ENCODE results near the gene ZNF423.

ZNF423 gene

GRCh38 chr16:49653577-49653976, 202.3 kb downstream of the ZNF423 start:
- no peak overlapping the region for H3K14ac ChIP-seq (ENCODE audit: low read length in 2 of 2)
- peak overlapping the region; percentile 85 for H3K9ac ChIP-seq (ENCODE audit: low read length)
- no peak overlapping the region for H2BK5ac ChIP-seq (ENCODE audit: low read depth, low read length, poor library complexity, severe bottlenecking)
- peak overlapping the region in 1 of 2 experiments; percentile 69 for H3K4me3 ChIP-seq (ENCODE audit: insufficient read depth in 1 of 2, low read depth in 1 of 2, low read length in 2 of 2)
- H3K27me3 ChIP-seq (ENCODE audit: control insufficient read depth in 1 of 2, insufficient read depth in 1 of 2, low read length in 2 of 2): no peaks in the 10 kb centered on the region
- WGBS: 100% methylated on average over 1 of the region's 1 CpG
- H3K18ac ChIP-seq (ENCODE audit: low read depth in 1 of 2, low read length in 2 of 2): no peak overlapping the region
- H3K23ac ChIP-seq (ENCODE audit: low read length in 2 of 2): no peak overlapping the region
- peak overlapping the region; percentile 49 for H2AK5ac ChIP-seq (ENCODE audit: low read length, severe bottlenecking)
- H2BK120ac ChIP-seq (ENCODE audit: low read depth, low read length): no peak overlapping the region
- peaks cover 22% of the 10 kb centered on the region for H3K4me1 ChIP-seq (ENCODE audit: control insufficient read depth, insufficient read depth, low read depth, low read length)
- H4K8ac ChIP-seq (ENCODE audit: low read length): no peak overlapping the region
- peaks cover 5% of the 10 kb centered on the region for H3K9me3 ChIP-seq (ENCODE audit: control insufficient read depth, low read length)
- H3K27ac ChIP-seq (ENCODE audit: low read length, poor library complexity, severe bottlenecking): no peak overlapping the region
- peaks cover 4% of the 10 kb centered on the region for H3K79me1 ChIP-seq (replicated peaks; ENCODE audit: low read length, poor library complexity, severe bottlenecking)
- no peak overlapping the region for H3K4me2 ChIP-seq (ENCODE audit: low read length, poor library complexity, severe bottlenecking)
- H2BK15ac ChIP-seq (ENCODE audit: low read depth, poor library complexity, severe bottlenecking): no peak overlapping the region
- no peak overlapping the region for H4K91ac ChIP-seq (ENCODE audit: low read length)
- H2BK12ac ChIP-seq (ENCODE audit: low read length in 2 of 2): no peak overlapping the region
- no peaks in the 10 kb centered on the region for H3K36me3 ChIP-seq (ENCODE audit: control insufficient read depth in 1 of 2, insufficient read depth in 2 of 2, low read depth in 1 of 2, low read length in 2 of 2)
- no peak overlapping the region for H3K4ac ChIP-seq (ENCODE audit: low read depth in 1 of 2, low read length in 2 of 2)
- H2AFZ ChIP-seq (ENCODE audit: low read depth, low read length): no peak overlapping the region
- no peak for DNase-seq

- no peak overlapping the region for H4K91ac ChIP-seq (ENCODE audit: low read length)
- no peak overlapping the region for H3K14ac ChIP-seq (ENCODE audit: low read length in 2 of 2)
- no peaks in the 10 kb centered on the region for H3K27me3 ChIP-seq (ENCODE audit: control insufficient read depth in 1 of 2, insufficient read depth in 1 of 2, low read length in 2 of 2)
- no peak overlapping the region for H2BK12ac ChIP-seq (ENCODE audit: low read length in 2 of 2)
- H3K79me1 ChIP-seq (replicated peaks; ENCODE audit: low read length, poor library complexity, severe bottlenecking): peaks cover 4% of the 10 kb centered on the region
- H2BK5ac ChIP-seq (ENCODE audit: low read depth, low read length, poor library complexity, severe bottlenecking): no peak overlapping the region
- no peak overlapping the region for H2AK5ac ChIP-seq (ENCODE audit: low read length, severe bottlenecking)
- WGBS: 86% methylated on average over 2 of the region's 6 CpGs
- no peak overlapping the region for H3K4ac ChIP-seq (ENCODE audit: low read depth in 1 of 2, low read length in 2 of 2)
- peaks cover 7% of the 10 kb centered on the region for H3K9me3 ChIP-seq (ENCODE audit: control insufficient read depth, low read length)
- H2BK120ac ChIP-seq (ENCODE audit: low read depth, low read length): no peak overlapping the region
- no peak for DNase-seq
- H3K36me3 ChIP-seq (ENCODE audit: control insufficient read depth in 1 of 2, insufficient read depth in 2 of 2, low read depth in 1 of 2, low read length in 2 of 2): no peaks in the 10 kb centered on the region
- H3K4me2 ChIP-seq (ENCODE audit: low read length, poor library complexity, severe bottlenecking): no peak overlapping the region
- no peak overlapping the region for H3K18ac ChIP-seq (ENCODE audit: low read depth in 1 of 2, low read length in 2 of 2)
- H3K4me1 ChIP-seq (ENCODE audit: control insufficient read depth, insufficient read depth, low read depth, low read length): peaks cover 20% of the 10 kb centered on the region
- H2BK15ac ChIP-seq (ENCODE audit: low read depth, poor library complexity, severe bottlenecking): no peak overlapping the region
- peak overlapping the region; percentile 85 for H3K9ac ChIP-seq (ENCODE audit: low read length)
- H4K8ac ChIP-seq (ENCODE audit: low read length): no peak overlapping the region
- no peak overlapping the region for H2AFZ ChIP-seq (ENCODE audit: low read depth, low read length)
- H3K23ac ChIP-seq (ENCODE audit: low read length in 2 of 2): no peak overlapping the region
- peak overlapping the region in 1 of 2 experiments; percentile 69 for H3K4me3 ChIP-seq (ENCODE audit: insufficient read depth in 1 of 2, low read depth in 1 of 2, low read length in 2 of 2)
- peak overlapping the region; percentile 60 for H3K27ac ChIP-seq (ENCODE audit: low read length, poor library complexity, severe bottlenecking)
Measured at GRCh38 chr16:49653173-49653570, 202.7 kb downstream of the ZNF423 start.

- Histone ChIP-seq H4K8ac (ENCODE audit: low read length) (no peak overlapping the region), H2BK15ac (ENCODE audit: low read depth, poor library complexity, severe bottlenecking) (no peak overlapping the region), H2BK120ac (ENCODE audit: low read depth, low read length) (no peak overlapping the region), H2AK5ac (ENCODE audit: low read length, severe bottlenecking) (no peak overlapping the region), H4K91ac (ENCODE audit: low read length) (no peak overlapping the region), H3K4ac (ENCODE audit: low read depth in 1 of 2, low read length in 2 of 2) (no peak overlapping the region), H3K18ac (ENCODE audit: low read depth in 1 of 2, low read length in 2 of 2) (no peak overlapping the region), H3K23ac (ENCODE audit: low read length in 2 of 2) (no peak overlapping the region), H3K27me3 (ENCODE audit: control insufficient read depth in 1 of 2, insufficient read depth in 1 of 2, low read length in 2 of 2) (no peaks in the 10 kb centered on the region), H3K4me2 (ENCODE audit: low read length, poor library complexity, severe bottlenecking) (peak overlapping the region; percentile 49), H3K4me3 (ENCODE audit: insufficient read depth in 1 of 2, low read depth in 1 of 2, low read length in 2 of 2) (peak overlapping the region in 1 of 2 experiments; percentile 69), H2BK5ac (ENCODE audit: low read depth, low read length, poor library complexity, severe bottlenecking) (no peak overlapping the region), H2BK12ac (ENCODE audit: low read length in 2 of 2) (no peak overlapping the region), H3K9ac (ENCODE audit: low read length) (peak overlapping the region; percentile 85), H3K27ac (ENCODE audit: low read length, poor library complexity, severe bottlenecking) (peak overlapping the region; percentile 60), H3K79me1 (replicated peaks; ENCODE audit: low read length, poor library complexity, severe bottlenecking) (peaks cover 4% of the 10 kb centered on the region), H2AFZ (ENCODE audit: low read depth, low read length) (no peak overlapping the region), H3K36me3 (ENCODE audit: control insufficient read depth in 1 of 2, insufficient read depth in 2 of 2, low read depth in 1 of 2, low read length in 2 of 2) (no peaks in the 10 kb centered on the region), H3K9me3 (ENCODE audit: control insufficient read depth, low read length) (peaks cover 12% of the 10 kb centered on the region), H3K4me1 (ENCODE audit: control insufficient read depth, insufficient read depth, low read depth, low read length) (peaks cover 20% of the 10 kb centered on the region), H3K14ac (ENCODE audit: low read length in 2 of 2) (no peak overlapping the region)
- DNase-seq: peak; percentile 10
- WGBS: 83% methylated on average over 23 of the region's 23 CpGs
Measured at GRCh38 chr16:49652456-49653172, 203.3 kb downstream of the ZNF423 start.

GRCh38 chr16:49651996-49652395, 203.9 kb downstream of the ZNF423 start:
- H3K27ac ChIP-seq (ENCODE audit: low read length, poor library complexity, severe bottlenecking): peak overlapping the region; percentile 60
- peak overlapping the region; percentile 24 for H2AK5ac ChIP-seq (ENCODE audit: low read length, severe bottlenecking)
- H2BK120ac ChIP-seq (ENCODE audit: low read depth, low read length): no peak overlapping the region
- H3K23ac ChIP-seq (ENCODE audit: low read length in 2 of 2): no peak overlapping the region
- no peak overlapping the region for H2BK12ac ChIP-seq (ENCODE audit: low read length in 2 of 2)
- no peak overlapping the region for H2AFZ ChIP-seq (ENCODE audit: low read depth, low read length)
- H3K36me3 ChIP-seq (ENCODE audit: control insufficient read depth in 1 of 2, insufficient read depth in 2 of 2, low read depth in 1 of 2, low read length in 2 of 2): no peaks in the 10 kb centered on the region
- peak overlapping the region in 1 of 2 experiments; percentile 28 for H3K18ac ChIP-seq (ENCODE audit: low read depth in 1 of 2, low read length in 2 of 2)
- H3K9ac ChIP-seq (ENCODE audit: low read length): peak overlapping the region; percentile 85
- H3K79me1 ChIP-seq (replicated peaks; ENCODE audit: low read length, poor library complexity, severe bottlenecking): peaks cover 4% of the 10 kb centered on the region
- H3K4ac ChIP-seq (ENCODE audit: low read depth in 1 of 2, low read length in 2 of 2): no peak overlapping the region
- no peak overlapping the region for H4K8ac ChIP-seq (ENCODE audit: low read length)
- peaks cover 19% of the 10 kb centered on the region for H3K9me3 ChIP-seq (ENCODE audit: control insufficient read depth, low read length)
- H3K4me2 ChIP-seq (ENCODE audit: low read length, poor library complexity, severe bottlenecking): peak overlapping the region; percentile 49
- no peak overlapping the region for H2BK15ac ChIP-seq (ENCODE audit: low read depth, poor library complexity, severe bottlenecking)
- H3K27me3 ChIP-seq (ENCODE audit: control insufficient read depth in 1 of 2, insufficient read depth in 1 of 2, low read length in 2 of 2): no peaks in the 10 kb centered on the region
- DNase-seq: no peak
- H3K4me1 ChIP-seq (ENCODE audit: control insufficient read depth, insufficient read depth, low read depth, low read length): peaks cover 20% of the 10 kb centered on the region
- H3K14ac ChIP-seq (ENCODE audit: low read length in 2 of 2): no peak overlapping the region
- no peak overlapping the region for H2BK5ac ChIP-seq (ENCODE audit: low read depth, low read length, poor library complexity, severe bottlenecking)
- no peak overlapping the region for H4K91ac ChIP-seq (ENCODE audit: low read length)
- peak overlapping the region in 1 of 2 experiments; percentile 69 for H3K4me3 ChIP-seq (ENCODE audit: insufficient read depth in 1 of 2, low read depth in 1 of 2, low read length in 2 of 2)
- WGBS: 83% methylated on average over 6 of the region's 7 CpGs

All from mesenchymal stem cell (in vitro differentiated cells and primary cell).